ENCODE results near the gene ACTN2.

GRCh38 chr1:236765831-236766230, 79.5 kb downstream of the ACTN2 start:
- TF ChIP-seq CTCF (IDR thresholded peaks at IDR 0.05; ENCODE audit: insufficient read depth, low read length, poor library complexity, severe bottlenecking) (no peak), EZH2phosphoT487 (conservative IDR thresholded peaks at IDR 0.05; ENCODE audit: low read length) (no peak)
